Stomach (tissue), 4 donors: ENCODE data around the gene ATRNL1.

Experiments used
- EP300 ChIP-seq: sonication (generic); formaldehyde crosslinking; IDR thresholded peaks from one replicate; pipeline ENCODE4 v1.6.1; 2017; ENCODE audit warnings: antibody characterized with exemption
- POLR2A ChIP-seq, 4 donors: fragments of 450-650 bp; IDR thresholded peaks; one replicate each; pipeline ENCODE4 v1.6.1; 2016; ENCODE audit warnings: antibody characterized with exemption in 4 of 4, control low read depth in 2 of 4, mild to moderate bottlenecking in 1 of 4, moderate library complexity in 1 of 4
- POLR2AphosphoS5 ChIP-seq, 3 donors: sonication (generic); formaldehyde crosslinking; IDR thresholded peaks; one replicate each; pipeline ENCODE4 v1.6.1; 2016; ENCODE audit warnings: antibody characterized with exemption in 3 of 3
- TF ChIP-seq, protein P1 (sequence below), 7 experiments: fragments of 450-650 bp in 4 of 7; fragments of 200-600 bp in 3 of 7; sonication (generic) in 3 of 7; IDR thresholded peaks; one replicate each; pipeline ENCODE4 v1.5.1; 2016 to 2019; ENCODE audit warnings: antibody characterized with exemption in 7 of 7, control low read depth in 2 of 7, mild to moderate bottlenecking in 1 of 7

DNA sequence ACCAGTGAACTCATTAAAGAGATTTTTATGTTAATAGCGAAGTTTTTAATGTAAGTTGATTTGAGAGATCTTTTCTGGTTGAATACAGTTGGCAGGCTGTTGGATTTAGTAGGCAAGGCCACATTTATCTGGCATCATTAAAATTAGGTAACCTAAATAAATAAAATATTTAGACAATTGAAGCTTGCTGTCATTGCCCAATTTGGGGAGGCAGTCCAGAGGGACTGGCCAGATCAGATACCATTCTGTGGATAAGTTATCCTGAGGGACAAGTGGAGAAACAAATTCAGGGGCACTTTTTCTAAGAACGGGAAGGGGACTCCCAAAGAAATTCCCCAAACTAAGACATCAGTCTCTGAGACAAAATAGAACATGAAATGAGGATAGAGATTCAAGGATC, 782.0 kb downstream of the ATRNL1 start:
- TF ChIP-seq, protein P1, sequence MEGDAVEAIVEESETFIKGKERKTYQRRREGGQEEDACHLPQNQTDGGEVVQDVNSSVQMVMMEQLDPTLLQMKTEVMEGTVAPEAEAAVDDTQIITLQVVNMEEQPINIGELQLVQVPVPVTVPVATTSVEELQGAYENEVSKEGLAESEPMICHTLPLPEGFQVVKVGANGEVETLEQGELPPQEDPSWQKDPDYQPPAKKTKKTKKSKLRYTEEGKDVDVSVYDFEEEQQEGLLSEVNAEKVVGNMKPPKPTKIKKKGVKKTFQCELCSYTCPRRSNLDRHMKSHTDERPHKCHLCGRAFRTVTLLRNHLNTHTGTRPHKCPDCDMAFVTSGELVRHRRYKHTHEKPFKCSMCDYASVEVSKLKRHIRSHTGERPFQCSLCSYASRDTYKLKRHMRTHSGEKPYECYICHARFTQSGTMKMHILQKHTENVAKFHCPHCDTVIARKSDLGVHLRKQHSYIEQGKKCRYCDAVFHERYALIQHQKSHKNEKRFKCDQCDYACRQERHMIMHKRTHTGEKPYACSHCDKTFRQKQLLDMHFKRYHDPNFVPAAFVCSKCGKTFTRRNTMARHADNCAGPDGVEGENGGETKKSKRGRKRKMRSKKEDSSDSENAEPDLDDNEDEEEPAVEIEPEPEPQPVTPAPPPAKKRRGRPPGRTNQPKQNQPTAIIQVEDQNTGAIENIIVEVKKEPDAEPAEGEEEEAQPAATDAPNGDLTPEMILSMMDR (IDR thresholded peaks at IDR 0.05): no peak
- TF ChIP-seq POLR2A (IDR thresholded peaks at IDR 0.05) (no peak), EP300 (no peak), POLR2AphosphoS5 (IDR thresholded peaks at IDR 0.05) (no peak)
